Measurements from ENCODE around the gene HDX.
A peak's percentile ranks its signal among the peaks of the same experiment; 100 is the strongest.
"Not testable (repeated sequence)": the region's sequence is repeated elsewhere in the genome, so short reads cannot be mapped to it uniquely, and the experiment has no call there.

Gene HDX

GRCh38 chrX:84501798-84502628 is at the start of gene HDX:
TSS of gene HDX (minus strand) at chrX:84502453. CDS start at chrX:84475397, 27,056 bp downstream.
- peak; percentile 80 for DNase-seq

GRCh38 chrX:84541315-84541714 is 39.1 kb upstream of the HDX start:
- DNase-seq = not testable (repeated sequence)

GRCh38 chrX:84537627-84538026 is 35.4 kb upstream of the HDX start:
- not testable (repeated sequence) for DNase-seq

GRCh38 chrX:84488426-84488825 is 13.8 kb downstream of the HDX start:
- no peak for DNase-seq

- peak; percentile 66 for DNase-seq
These were observed 14.6 kb downstream of the HDX start for GRCh38 chrX:84487365-84488353.

GRCh38 chrX:84479086-84479485 is 23.2 kb downstream of the HDX start:
- DNase-seq = no peak

GRCh38 chrX:84477114-84477513 is 25.1 kb downstream of the HDX start:
- DNase-seq = no peak

- DNase-seq = no peak
These were observed 26.7 kb downstream of the HDX start for GRCh38 chrX:84475596-84475995.

GRCh38 chrX:84475101-84475500 is 27.2 kb downstream of the HDX start:
- no peak for DNase-seq

GRCh38 chrX:84469226-84469625 is 33.0 kb downstream of the HDX start:
- DNase-seq = no peak

- no peak for DNase-seq
These were observed 34.4 kb downstream of the HDX start for GRCh38 chrX:84467898-84468297.

- no peak for DNase-seq
These were observed 48.7 kb downstream of the HDX start for GRCh38 chrX:84453351-84454246.

GRCh38 chrX:84441143-84441542 is 61.1 kb downstream of the HDX start:
- no peak for DNase-seq

- DNase-seq = peak; percentile 78
These were observed 87.1 kb downstream of the HDX start for GRCh38 chrX:84415140-84415539.

GRCh38 chrX:84363663-84364062 is 138.6 kb downstream of the HDX start:
- no peak for DNase-seq

- DNase-seq = no peak
These were observed 139.2 kb downstream of the HDX start for GRCh38 chrX:84363051-84363450.

GRCh38 chrX:84362184-84362838 is 139.9 kb downstream of the HDX start:
- DNase-seq = no peak

GRCh38 chrX:84358271-84358670 is 144.0 kb downstream of the HDX start:
- DNase-seq = no peak

- no peak for DNase-seq
These were observed 145.0 kb downstream of the HDX start for GRCh38 chrX:84357296-84357695.

- peak; percentile 20 for DNase-seq
These were observed 161.3 kb downstream of the HDX start for GRCh38 chrX:84340968-84341367.

- DNase-seq = peak; percentile 0
These were observed 162.5 kb downstream of the HDX start for GRCh38 chrX:84339507-84340364.
